ENCODE results near the gene PROX1.

Gene PROX1

GRCh38 chr1:214018386-214019268, 30.9 kb downstream of the PROX1 start:
- in situ Hi-C loops (cut with HindIII; ENCODE audit: low sequenced_read_pairs): no loop called here

DNA sequence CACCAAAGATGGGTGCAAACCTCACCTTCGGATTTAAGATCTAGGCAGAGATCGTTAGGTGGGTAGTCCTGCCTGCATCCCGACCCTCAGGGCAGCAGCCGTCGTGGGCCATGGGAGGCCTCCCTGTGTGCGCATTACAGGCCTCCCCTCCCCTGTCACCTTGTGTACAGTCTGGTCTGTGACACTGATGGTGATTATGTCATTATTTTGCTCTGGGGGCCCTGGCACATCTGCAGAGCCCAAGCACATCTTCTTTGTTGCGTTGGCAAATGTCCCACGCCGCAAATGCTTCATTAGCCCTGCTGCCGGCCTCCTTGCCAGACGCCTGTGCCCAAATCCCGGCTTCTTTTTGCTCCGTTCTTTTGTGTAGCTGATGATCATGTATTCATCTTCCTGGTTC, 31.7 kb downstream of the PROX1 start:
- in situ Hi-C loops (cut with HindIII; ENCODE audit: low sequenced_read_pairs): no loop called here

- in situ Hi-C loops (cut with HindIII; ENCODE audit: low sequenced_read_pairs): no loop called here
These were observed 33.5 kb downstream of the PROX1 start for GRCh38 chr1:214021321-214021720.

- in situ Hi-C loops (cut with HindIII; ENCODE audit: low sequenced_read_pairs): no loop called here
These were observed 34.5 kb downstream of the PROX1 start for GRCh38 chr1:214022229-214022791.

GRCh38 chr1:214022810-214023425, 35.1 kb downstream of the PROX1 start:
- in situ Hi-C loops (cut with HindIII; ENCODE audit: low sequenced_read_pairs): no loop called here

- in situ Hi-C loops (cut with HindIII; ENCODE audit: low sequenced_read_pairs): no loop called here
These were observed 39.2 kb downstream of the PROX1 start for GRCh38 chr1:214026985-214027384.

DNA sequence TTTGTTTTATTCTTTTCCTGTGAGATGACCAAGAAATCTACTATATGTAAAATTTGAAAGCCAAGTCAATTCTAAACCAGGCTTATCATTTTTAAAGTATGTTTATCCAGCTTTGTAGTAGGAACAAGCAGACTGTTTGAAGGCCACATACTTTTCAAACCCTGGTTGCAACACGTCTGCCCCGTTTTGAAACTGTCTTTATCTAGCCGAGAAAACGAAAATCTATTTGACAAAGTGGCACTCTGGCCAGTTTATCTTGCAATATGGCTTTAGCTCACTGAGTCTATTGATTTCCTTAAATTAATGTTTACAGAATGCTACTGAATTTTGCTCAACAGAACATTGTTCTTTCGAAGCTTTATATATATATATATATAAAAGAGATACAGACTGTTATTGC, 39.7 kb downstream of the PROX1 start:
- in situ Hi-C loops (cut with HindIII; ENCODE audit: low sequenced_read_pairs): no loop called here

GRCh38 chr1:214028095-214028494, 40.3 kb downstream of the PROX1 start:
- in situ Hi-C loops (cut with HindIII; ENCODE audit: low sequenced_read_pairs): no loop called here

GRCh38 chr1:214028649-214029406, 41.1 kb downstream of the PROX1 start:
- in situ Hi-C loops (cut with HindIII; ENCODE audit: low sequenced_read_pairs): no loop called here

DNA sequence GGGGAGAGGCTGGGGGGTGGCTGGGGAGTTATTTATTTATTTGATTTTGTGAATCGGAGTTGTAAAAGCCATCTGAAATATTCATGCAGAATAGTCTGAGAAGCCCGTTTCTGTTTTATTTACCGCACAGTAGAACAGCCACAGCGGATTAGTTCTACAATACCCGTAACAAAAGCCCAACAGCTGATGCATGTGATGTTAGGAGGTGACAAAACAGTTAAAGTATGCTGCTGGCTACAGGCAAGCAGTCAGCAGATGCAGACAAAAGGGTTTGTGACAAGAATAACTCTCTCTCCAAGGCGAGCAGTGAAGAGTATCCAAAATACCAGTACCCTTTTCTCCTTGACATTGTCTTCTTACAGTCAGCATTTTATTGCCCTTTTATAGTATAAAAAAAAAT, 42.0 kb downstream of the PROX1 start:
- in situ Hi-C loops (cut with HindIII; ENCODE audit: low sequenced_read_pairs): no loop called here

DNA sequence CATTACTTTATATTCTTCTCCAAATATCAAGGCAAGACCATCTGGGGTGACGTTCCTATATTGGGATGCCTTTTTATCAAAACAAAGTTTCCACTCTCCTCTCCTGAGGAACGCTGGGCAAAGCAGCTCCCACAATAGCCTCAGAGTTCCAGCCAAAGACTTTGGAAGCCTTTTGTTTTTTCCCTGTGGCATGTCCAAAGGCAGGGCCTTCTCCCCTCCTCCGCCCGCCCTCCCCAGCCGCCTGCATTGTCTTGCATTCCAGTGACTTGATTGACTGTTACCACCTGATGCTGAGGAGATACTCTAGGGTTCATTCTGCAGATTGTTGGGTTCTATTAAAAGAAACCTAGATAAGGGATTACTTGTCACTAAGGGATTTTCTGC, 43.5 kb downstream of the PROX1 start:
- in situ Hi-C loops (cut with HindIII; ENCODE audit: low sequenced_read_pairs): no loop called here

GRCh38 chr1:214037468-214037867, 49.7 kb downstream of the PROX1 start:
- in situ Hi-C loops (cut with HindIII; ENCODE audit: low sequenced_read_pairs): no loop called here

- in situ Hi-C loops (cut with HindIII; ENCODE audit: low sequenced_read_pairs): no loop called here
These were observed 51.7 kb downstream of the PROX1 start for GRCh38 chr1:214039394-214040018.

- in situ Hi-C loops (cut with HindIII; ENCODE audit: low sequenced_read_pairs): no loop called here
These were observed 55.4 kb downstream of the PROX1 start for GRCh38 chr1:214043167-214043566.

DNA sequence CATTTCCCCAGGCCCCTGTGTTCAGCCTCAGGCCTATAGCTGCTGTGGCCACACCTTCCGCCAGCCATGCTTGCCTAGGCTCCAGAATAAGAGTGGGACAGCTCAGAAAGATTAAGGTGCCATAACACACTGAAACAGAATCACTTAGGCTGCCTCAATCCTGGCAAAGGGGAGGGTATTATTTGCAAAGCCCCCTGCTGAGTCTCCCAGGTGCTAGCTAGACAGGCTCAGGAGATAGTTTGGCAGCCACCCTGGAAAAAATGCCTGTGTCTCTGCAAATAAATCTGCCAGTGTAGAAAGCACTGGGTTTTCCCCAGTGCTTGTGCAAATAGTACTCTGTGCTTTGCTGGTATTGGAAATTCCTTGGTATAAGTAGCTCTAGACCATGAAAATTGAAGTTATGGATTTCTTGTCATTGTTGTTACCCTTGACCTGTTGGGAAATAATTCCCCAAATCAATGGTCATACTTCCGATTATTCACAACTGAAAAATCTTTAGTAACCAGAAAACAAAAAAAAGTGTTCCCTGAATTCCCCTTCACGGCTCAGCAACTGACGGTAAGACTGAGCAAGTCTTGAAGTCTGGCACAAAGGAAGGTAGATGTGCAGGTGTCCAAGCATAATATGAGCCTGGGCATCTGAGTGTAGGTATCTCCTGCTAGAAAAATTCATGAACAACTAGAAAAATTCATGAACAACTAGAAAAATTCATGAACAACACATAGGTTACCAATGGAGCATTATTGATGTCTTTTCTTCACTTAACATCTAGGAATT, 56.9 kb downstream of the PROX1 start:
- in situ Hi-C loops (cut with HindIII; ENCODE audit: low sequenced_read_pairs): no loop called here

DNA sequence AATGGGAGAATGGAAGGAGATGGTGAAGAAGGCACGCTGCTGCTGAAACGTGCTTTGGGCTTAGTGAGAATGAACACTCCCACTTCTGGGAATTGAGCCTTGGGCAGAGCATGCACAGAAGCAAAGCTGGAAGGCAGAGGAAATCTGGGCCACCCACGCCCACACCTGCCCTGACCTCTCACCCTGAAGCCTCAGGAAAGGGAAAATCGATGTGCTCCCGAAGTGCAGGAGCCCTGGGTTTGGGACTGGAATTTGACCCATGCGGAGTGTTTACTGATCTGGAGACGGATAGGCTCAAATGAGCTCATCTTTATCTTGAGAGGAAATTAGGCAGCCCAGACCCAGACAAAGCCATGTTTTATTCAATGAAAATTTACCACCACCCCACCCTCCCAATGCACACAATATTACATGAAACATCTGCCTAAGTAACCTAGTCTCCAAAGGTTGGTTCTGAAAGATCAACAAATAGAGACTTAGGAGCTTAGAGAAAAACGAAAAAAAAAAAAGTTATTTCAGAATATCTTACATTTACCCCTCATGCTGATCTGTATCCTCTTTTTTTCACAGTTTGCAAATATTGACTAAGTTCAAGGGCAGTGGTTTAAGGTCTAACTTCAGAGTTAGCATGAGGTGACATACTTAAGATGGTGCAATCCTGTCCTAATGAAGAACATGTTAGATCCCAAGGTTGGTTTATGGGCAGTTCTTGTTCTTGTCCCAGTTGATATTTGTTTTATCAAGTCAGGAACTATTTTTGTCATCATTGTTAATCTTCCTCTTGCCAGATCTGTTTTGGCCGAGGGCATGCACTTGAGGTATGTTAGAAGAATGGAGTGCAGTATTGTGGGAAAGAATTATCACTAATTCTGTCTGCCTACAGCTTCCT, 63.0 kb downstream of the PROX1 start:
- in situ Hi-C loops (cut with HindIII; ENCODE audit: low sequenced_read_pairs): no loop called here

DNA sequence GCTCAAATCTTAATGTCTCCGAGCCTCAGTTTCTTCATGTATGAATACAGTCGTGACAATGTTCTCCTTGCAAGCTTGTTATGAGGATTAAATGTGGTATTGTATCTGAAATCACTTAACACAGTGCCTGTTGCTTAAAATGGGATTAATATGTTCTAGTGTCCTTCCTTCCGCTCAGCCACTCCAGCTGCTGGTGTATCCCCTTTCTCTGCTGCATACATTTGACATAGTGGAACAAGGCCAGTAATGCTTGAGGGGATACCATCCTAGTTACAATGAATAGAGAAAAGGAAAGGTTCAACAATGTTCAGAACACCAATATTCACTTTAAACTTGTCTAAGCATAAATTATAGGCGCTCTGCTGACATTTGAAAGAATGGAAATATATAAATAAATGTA, 64.0 kb downstream of the PROX1 start:
- in situ Hi-C loops (cut with HindIII; ENCODE audit: low sequenced_read_pairs): no loop called here

DNA sequence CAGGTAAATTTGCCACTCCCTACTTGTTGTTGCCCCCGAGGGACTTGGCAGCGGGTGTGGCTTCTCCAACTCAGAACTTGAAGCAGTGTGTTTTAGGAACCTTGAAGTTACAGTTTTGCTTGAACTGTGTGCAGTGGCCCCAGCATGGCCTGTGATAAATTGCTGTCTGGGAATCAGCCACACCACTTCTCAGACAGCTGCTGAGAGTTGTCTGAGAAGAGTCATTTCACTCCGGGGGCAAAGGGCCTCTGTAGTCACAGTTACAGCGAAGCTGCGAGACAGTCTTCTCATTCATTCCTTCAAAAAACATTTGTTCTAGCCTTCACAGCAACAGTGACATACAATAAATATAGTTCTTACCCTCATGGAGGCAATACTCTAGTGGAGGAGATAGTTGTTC, 70.3 kb downstream of the PROX1 start:
- in situ Hi-C loops (cut with HindIII; ENCODE audit: low sequenced_read_pairs): no loop called here

DNA sequence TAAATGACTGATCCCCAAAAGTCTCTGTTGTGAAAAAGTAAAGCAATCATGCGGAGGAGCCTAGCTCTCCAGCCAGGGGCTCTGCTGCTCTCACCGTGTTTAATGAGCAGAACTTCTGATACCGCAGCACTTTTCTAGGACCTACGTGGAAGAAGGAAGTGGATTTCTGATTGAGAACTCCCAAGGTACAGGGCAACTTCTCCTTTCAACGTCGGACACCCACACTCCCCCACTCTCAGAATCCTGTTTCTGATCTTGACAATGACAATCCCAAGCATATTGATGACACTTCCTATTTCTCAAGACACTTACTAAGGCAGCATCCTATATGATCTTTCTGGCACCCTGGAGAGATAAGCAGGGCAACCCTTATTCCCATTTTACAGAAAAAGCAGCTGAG, 78.4 kb downstream of the PROX1 start:
- in situ Hi-C loops (cut with HindIII; ENCODE audit: low sequenced_read_pairs): no loop called here
